Transverse colon (tissue), 4 donors: ENCODE measurements around the gene LRP8. TPM values are rescaled to one million over a fixed set of nuclear protein-coding genes. Genes with fewer than 3 reads are reported as not detected.

Experiments used
- DNase-seq: peaks from one replicate; pipeline ENCODE4 v3.0.0-alpha.2; 2019
- H3K27ac ChIP-seq, 4 donors: fragments of 200-600 bp; sonication (generic); 2 replicates each; pipeline ENCODE4 v1.5.1; 2016 to 2018; ENCODE audit warnings: inconsistent platforms in 4 of 4
- H3K27me3 ChIP-seq: fragments of 200-600 bp; sonication (generic); 2 replicates; pipeline ENCODE4 v1.5.1; 2017; ENCODE audit warnings: inconsistent platforms
- H3K36me3 ChIP-seq, 4 donors: fragments of 200-600 bp; sonication (generic); 2 replicates each; pipeline ENCODE4 v1.5.1; 2017 to 2019; ENCODE audit warnings: inconsistent platforms in 4 of 4
- H3K4me1 ChIP-seq, 4 donors: fragments of 200-600 bp; sonication (generic); 2 replicates each; pipeline ENCODE4 v1.5.1; 2017 to 2020; ENCODE audit warnings: inconsistent platforms in 4 of 4
- H3K4me3 ChIP-seq, 4 donors: fragments of 200-600 bp; sonication (generic); 1 replicate in 1 of 4; 2 replicates in 3 of 4; pipeline versions ENCODE4 v1.5.1 to v1.6.1; 2017 to 2019; ENCODE audit warnings: inconsistent platforms in 4 of 4
- H3K9me3 ChIP-seq, 2 donors: fragments of 200-600 bp; sonication (generic); 2 replicates each; pipeline ENCODE4 v1.5.1; 2017 to 2019; ENCODE audit warnings: inconsistent platforms in 2 of 2
- EP300 ChIP-seq: sonication (generic); formaldehyde crosslinking; IDR thresholded peaks from one replicate; pipeline ENCODE4 v1.6.1; 2017; ENCODE audit warnings: antibody characterized with exemption, low read depth
- POLR2A ChIP-seq: fragments of 450-650 bp; IDR thresholded peaks from one replicate; pipeline ENCODE4 v1.6.1; 2016; ENCODE audit warnings: antibody characterized with exemption, mild to moderate bottlenecking, moderate library complexity
- POLR2AphosphoS5 ChIP-seq, 3 donors: sonication (generic); formaldehyde crosslinking; IDR thresholded peaks; one replicate each; pipeline ENCODE4 v1.6.1; 2016; ENCODE audit warnings: antibody characterized with exemption in 3 of 3
- WGBS, 2 donors: methylation state at CpG; one replicate each; pipeline ENCODE4 v1.1.5; 2018; ENCODE audit warnings: low coverage in 1 of 2; 5-methylcytosine and 5-hydroxymethylcytosine counted together
- in situ Hi-C, 4 donors: fragments of 200-750 bp; cut with MboI; loops; one replicate each; pipeline versions ENCODE4 v1.15.0 to v1.15.1; 2017; ENCODE audit warnings: low sequenced_read_pairs in 3 of 4, low pct_ligation_motif_present in 1 of 4, low pct_unique_long_range_greater_than_20kb in 1 of 4
- intact Hi-C: fragments of 100-400 bp; cut with DNase I; formaldehyde crosslinking; loops from one replicate; pipeline ENCODE4 v1.15.1; 2023; ENCODE audit warnings: low total_unique reads
- total RNA-seq, 4 donors: library from RNA; depleted of rRNA; stranded (reverse); fragments of >200 nt; gene quantifications; one replicate each; pipeline ENCODE4 v1.1.0, GENCODE V29; 2016
- TF ChIP-seq, protein P1 (sequence below), 5 experiments: fragments of 200-600 bp in 3 of 5; fragments of 450-650 bp in 2 of 5; sonication (generic) in 3 of 5; IDR thresholded peaks; 1 replicate in 2 of 5; 2 replicates in 3 of 5; pipeline ENCODE4 v1.5.1; 2016 to 2017; ENCODE audit warnings: antibody characterized with exemption in 5 of 5, inconsistent platforms in 3 of 5, mild to moderate bottlenecking in 2 of 5, moderate library complexity in 1 of 5

Gene LRP8
- total RNA-seq, 4 donors from 2014 or later: 0.37 to 10.7 (median 1.4) TPM

DNA sequence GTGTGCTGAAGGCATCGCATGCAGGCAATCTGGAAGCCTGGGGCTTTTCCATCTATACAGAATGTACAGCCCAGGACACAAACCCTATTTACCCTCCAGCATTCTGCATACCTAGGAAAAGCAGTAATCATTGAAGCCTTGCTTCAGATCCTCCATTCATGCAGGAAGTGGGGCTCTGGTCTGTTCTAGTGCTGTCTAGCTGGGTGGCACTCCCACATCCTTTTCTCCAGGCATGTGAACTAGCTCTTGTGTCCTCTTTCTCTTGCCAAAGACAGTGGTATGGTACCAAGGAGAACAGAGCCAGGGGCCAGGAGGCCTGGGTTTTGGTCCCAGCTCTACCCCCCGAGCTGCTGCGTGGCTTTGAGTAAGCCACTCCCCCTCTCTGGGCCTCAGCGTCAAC is 21.7 kb downstream of the LRP8 start:
- no peaks in the 10 kb centered on the region for H3K27me3 ChIP-seq
- no peaks in the 10 kb centered on the region for H3K4me1 ChIP-seq
- no peaks in the 10 kb centered on the region for H3K9me3 ChIP-seq
- DNase-seq: no peak
- in situ Hi-C loops (no loop called here), intact Hi-C loops (no loop called here)
- H3K36me3 ChIP-seq: no peaks in the 10 kb centered on the region
- H3K27ac ChIP-seq: no peak overlapping the region
- WGBS, 2 donors: 93% methylated on average over 4 of the region's 4 CpGs; no CpG with 5 or more reads in 1 of the 2 donors
- no peak overlapping the region for H3K4me3 ChIP-seq
- no peak for TF ChIP-seq POLR2A
- no peak for TF ChIP-seq EP300
- TF ChIP-seq, protein P1, sequence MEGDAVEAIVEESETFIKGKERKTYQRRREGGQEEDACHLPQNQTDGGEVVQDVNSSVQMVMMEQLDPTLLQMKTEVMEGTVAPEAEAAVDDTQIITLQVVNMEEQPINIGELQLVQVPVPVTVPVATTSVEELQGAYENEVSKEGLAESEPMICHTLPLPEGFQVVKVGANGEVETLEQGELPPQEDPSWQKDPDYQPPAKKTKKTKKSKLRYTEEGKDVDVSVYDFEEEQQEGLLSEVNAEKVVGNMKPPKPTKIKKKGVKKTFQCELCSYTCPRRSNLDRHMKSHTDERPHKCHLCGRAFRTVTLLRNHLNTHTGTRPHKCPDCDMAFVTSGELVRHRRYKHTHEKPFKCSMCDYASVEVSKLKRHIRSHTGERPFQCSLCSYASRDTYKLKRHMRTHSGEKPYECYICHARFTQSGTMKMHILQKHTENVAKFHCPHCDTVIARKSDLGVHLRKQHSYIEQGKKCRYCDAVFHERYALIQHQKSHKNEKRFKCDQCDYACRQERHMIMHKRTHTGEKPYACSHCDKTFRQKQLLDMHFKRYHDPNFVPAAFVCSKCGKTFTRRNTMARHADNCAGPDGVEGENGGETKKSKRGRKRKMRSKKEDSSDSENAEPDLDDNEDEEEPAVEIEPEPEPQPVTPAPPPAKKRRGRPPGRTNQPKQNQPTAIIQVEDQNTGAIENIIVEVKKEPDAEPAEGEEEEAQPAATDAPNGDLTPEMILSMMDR (IDR thresholded peaks at IDR 0.05): no peak
- TF ChIP-seq POLR2AphosphoS5 (IDR thresholded peaks at IDR 0.05): no peak

DNA sequence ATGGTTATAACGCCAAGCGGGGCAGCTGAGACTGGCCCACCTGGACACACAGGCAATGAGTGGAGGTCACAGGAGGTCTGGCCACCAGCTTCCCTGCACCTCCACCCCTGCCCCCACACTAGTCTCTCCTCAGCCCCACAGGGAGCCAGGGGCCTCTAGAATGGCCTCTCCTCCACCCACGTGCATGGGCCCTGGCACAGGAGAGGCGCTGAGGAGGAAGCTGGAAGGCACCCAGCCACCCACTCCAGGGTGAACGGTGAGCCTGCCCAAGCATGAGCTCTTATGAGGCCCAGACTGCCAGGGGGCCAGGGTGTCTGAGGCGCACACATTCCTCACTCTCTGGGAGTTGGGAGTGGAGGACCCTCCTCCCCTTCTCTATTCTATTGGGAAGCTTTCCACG is 22.2 kb downstream of the LRP8 start:
- no peak for DNase-seq
- no peak overlapping the region for H3K27ac ChIP-seq
- in situ Hi-C loops (no loop called here), intact Hi-C loops (no loop called here)
- 64% methylated on average over 7 of the region's 7 CpGs; no CpG with 5 or more reads in 1 of the 2 donors for WGBS, 2 donors
- H3K4me3 ChIP-seq: no peak overlapping the region
- H3K9me3 ChIP-seq: no peaks in the 10 kb centered on the region
- no peaks in the 10 kb centered on the region for H3K36me3 ChIP-seq
- no peaks in the 10 kb centered on the region for H3K4me1 ChIP-seq
- no peaks in the 10 kb centered on the region for H3K27me3 ChIP-seq
- TF ChIP-seq POLR2A: no peak
- no peak for TF ChIP-seq EP300
- TF ChIP-seq, protein P1 (IDR thresholded peaks at IDR 0.05): no peak
- TF ChIP-seq POLR2AphosphoS5 (IDR thresholded peaks at IDR 0.05): no peak

- Histone ChIP-seq H3K4me1 (no peaks in the 10 kb centered on the region), H3K27ac (no peak overlapping the region), H3K27me3 (no peaks in the 10 kb centered on the region), H3K4me3 (no peak overlapping the region), H3K9me3 (no peaks in the 10 kb centered on the region), H3K36me3 (no peaks in the 10 kb centered on the region)
- in situ Hi-C loops (no loop called here), intact Hi-C loops (no loop called here)
- DNase-seq: no peak
- TF ChIP-seq, protein P1 (IDR thresholded peaks at IDR 0.05): no peak
- TF ChIP-seq POLR2AphosphoS5 (IDR thresholded peaks at IDR 0.05): no peak
- TF ChIP-seq EP300: no peak
- no peak for TF ChIP-seq POLR2A
- 93% methylated on average over 7 of the region's 7 CpGs; no CpG with 5 or more reads in 1 of the 2 donors for whole genome bisulfite sequencing, 2 donors
These were observed 23.3 kb downstream of the LRP8 start for GRCh38 chr1:53304527-53304926.

DNA sequence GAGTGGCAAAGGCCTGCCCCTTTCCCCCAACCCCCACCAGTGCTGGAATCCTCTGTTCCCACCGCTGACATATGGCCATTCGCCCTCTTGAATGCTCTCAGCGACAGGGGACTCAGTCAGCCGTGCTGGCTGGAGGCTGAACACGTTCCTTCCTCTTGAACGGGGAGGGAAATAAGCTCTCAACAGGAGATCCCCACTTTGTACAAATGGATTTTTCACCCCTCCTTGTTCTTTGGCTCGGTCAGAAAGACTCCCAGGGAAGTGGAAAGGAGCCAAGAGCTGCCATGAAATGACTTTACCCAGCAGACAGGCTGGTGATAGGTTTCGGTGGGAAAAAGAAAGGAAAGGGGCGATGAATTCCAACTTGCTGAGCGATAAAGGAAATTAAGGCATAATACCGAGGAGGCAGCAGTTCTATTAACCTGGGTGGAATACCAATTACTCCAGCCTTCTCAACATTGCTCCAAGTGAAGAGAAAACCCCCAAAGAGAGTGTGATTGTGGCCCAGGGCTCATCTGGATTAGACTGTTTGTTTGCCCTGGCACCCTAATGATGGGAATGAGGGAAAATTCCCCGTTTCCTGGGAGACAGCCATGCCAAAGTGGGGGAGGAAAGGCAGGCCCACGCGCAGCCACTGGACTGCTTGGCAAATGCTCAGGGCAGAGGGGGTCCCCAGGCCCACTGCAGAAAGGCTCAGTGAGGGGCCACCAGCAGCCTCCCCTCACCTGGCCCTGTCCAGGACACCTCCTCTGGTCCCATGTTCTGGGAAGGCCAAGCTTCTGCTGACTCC is 23.9 kb downstream of the LRP8 start:
- Histone ChIP-seq H3K4me1 (no peaks in the 10 kb centered on the region), H3K36me3 (no peaks in the 10 kb centered on the region), H3K9me3 (no peaks in the 10 kb centered on the region), H3K27ac (no peak overlapping the region), H3K27me3 (no peaks in the 10 kb centered on the region), H3K4me3 (no peak overlapping the region)
- intact Hi-C loops (no loop called here), in situ Hi-C loops (no loop called here)
- TF ChIP-seq POLR2A (no peak), EP300 (no peak), POLR2AphosphoS5 (IDR thresholded peaks at IDR 0.05) (no peak)
- TF ChIP-seq, protein P1 (IDR thresholded peaks at IDR 0.05): no peak
- no peak for DNase-seq
- WGBS, 2 donors: 79% methylated on average over 14 of the region's 14 CpGs; no CpG with 5 or more reads in 1 of the 2 donors
